GM23338 (cell line): ENCODE data around the gene CSKMT.

Experiments used
- CREB1 ChIP-seq: fragments of 250-450 bp; sonication (Bioruptor Pico); IDR thresholded peaks from 2 replicates; pipeline ENCODE4 v1.5.0; 2020; ENCODE audit warnings: low read depth, mild to moderate bottlenecking, moderate library complexity
- EZH2 ChIP-seq: fragments of 200-600 bp; sonication (generic); IDR thresholded peaks from one replicate; pipeline ENCODE4 v1.8.0; 2017; ENCODE audit warnings: antibody characterized with exemption, mild to moderate bottlenecking, low read depth; ENCODE audit not compliant: unreplicated experiment
- EZH2phosphoT487 ChIP-seq: fragments of 200-600 bp; sonication (generic); IDR thresholded peaks from one replicate; pipeline ENCODE4 v1.8.1; 2018; ENCODE audit warnings: antibody characterized with exemption; ENCODE audit not compliant: unreplicated experiment
- JUNB ChIP-seq: IDR thresholded peaks from one replicate; pipeline ENCODE4 v1.6.1; 2016; ENCODE audit warnings: antibody characterized with exemption; ENCODE audit not compliant: unreplicated experiment
- NANOG ChIP-seq: IDR thresholded peaks from 2 replicates; pipeline ENCODE4 v1.6.1; 2016; ENCODE audit warnings: antibody characterized with exemption, borderline replicate concordance
- POLR2AphosphoS5 ChIP-seq: IDR thresholded peaks from 2 replicates; pipeline ENCODE4 v1.6.1; 2016; ENCODE audit warnings: antibody characterized with exemption, low read depth
- REST ChIP-seq: IDR thresholded peaks from one replicate; pipeline ENCODE4 v1.6.1; 2018; ENCODE audit warnings: antibody characterized with exemption; ENCODE audit not compliant: unreplicated experiment
- TF ChIP-seq, protein P1 (sequence below), 2 experiments: fragments of 200-600 bp in 1 of 2; sonication (generic) in 1 of 2; conservative IDR thresholded peaks; 2 replicates each; pipeline versions ENCODE4 v1.5.1 to v1.6.1; 2016 to 2017; ENCODE audit warnings: antibody characterized with exemption in 2 of 2, low read depth in 2 of 2, mild to moderate bottlenecking in 2 of 2, moderate library complexity in 1 of 2

- TF ChIP-seq EZH2 (no peak), REST (no peak), CREB1 (CRISPR knock-in tag) (no peak), JUNB (no peak), POLR2AphosphoS5 (no peak), EZH2phosphoT487 (no peak), NANOG (no peak)
- TF ChIP-seq, protein P1, sequence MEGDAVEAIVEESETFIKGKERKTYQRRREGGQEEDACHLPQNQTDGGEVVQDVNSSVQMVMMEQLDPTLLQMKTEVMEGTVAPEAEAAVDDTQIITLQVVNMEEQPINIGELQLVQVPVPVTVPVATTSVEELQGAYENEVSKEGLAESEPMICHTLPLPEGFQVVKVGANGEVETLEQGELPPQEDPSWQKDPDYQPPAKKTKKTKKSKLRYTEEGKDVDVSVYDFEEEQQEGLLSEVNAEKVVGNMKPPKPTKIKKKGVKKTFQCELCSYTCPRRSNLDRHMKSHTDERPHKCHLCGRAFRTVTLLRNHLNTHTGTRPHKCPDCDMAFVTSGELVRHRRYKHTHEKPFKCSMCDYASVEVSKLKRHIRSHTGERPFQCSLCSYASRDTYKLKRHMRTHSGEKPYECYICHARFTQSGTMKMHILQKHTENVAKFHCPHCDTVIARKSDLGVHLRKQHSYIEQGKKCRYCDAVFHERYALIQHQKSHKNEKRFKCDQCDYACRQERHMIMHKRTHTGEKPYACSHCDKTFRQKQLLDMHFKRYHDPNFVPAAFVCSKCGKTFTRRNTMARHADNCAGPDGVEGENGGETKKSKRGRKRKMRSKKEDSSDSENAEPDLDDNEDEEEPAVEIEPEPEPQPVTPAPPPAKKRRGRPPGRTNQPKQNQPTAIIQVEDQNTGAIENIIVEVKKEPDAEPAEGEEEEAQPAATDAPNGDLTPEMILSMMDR (conservative IDR thresholded peaks at IDR 0.05; ENCODE audit: low read depth in 2 of 2): no peak
Observed at GRCh38 chr11:62665599-62666258, 617 bp downstream of the CSKMT start.
